HCT116 (cell line): ENCODE data around the gene TRAK1. TPM values are rescaled to one million over a fixed set of nuclear protein-coding genes. Genes with fewer than 3 reads are reported as not detected.

Experiments
- ATAC-seq: fragments of 200-7000 bp; cut with Tn5 transposase; 2 replicates; pipeline ENCODE4 v1.9.1; 2020; ENCODE audit warnings: mild to moderate bottlenecking, moderate library complexity
- BruUV-seq: library from RNA; stranded (reverse); fragments of 400-500 nt; replicated peaks from 2 replicates; lab custom pipeline; 2021; lab: Mats Ljungman, UMichigan
- CTCF ChIA-PET: fragments of 300-600 bp; sonication (Branson Sonifier 250); formaldehyde crosslinking; loops from one replicate; lab custom pipeline; 2021; ENCODE audit warnings: antibody characterized with exemption; lab: Charles Lee
- POLR2A ChIA-PET: fragments of 300-600, 350-600 bp; sonication (Branson Sonifier 250); formaldehyde crosslinking; loops from one replicate; lab custom pipeline; 2021; ENCODE audit warnings: antibody characterized with exemption; lab: Charles Lee
- RAD21 ChIA-PET, 2 experiments: fragments of 300-600 bp; sonication (Branson Sonifier 250); formaldehyde crosslinking; loops; one replicate each; lab custom pipeline; 2023; ENCODE audit warnings: low total read pairs in 2 of 2; ENCODE audit not compliant: uncharacterized antibody in 2 of 2, unreplicated experiment in 2 of 2, low non-redundant PET in 1 of 2; lab: Charles Lee
- DNase-seq: peaks from one replicate; pipeline ENCODE4 v3.0.0-alpha.2; 2010; ENCODE audit warnings: low read depth, low spot score
- H2AFZ ChIP-seq: fragments of 200-600 bp; shearing (Covaris generic), sonication (generic); 2 replicates; pipeline ENCODE4 v1.6.1; 2017; ENCODE audit warnings: low read depth, mixed run types, mixed read lengths, antibody characterized with exemption, low read length; ENCODE audit not compliant: poor library complexity, severe bottlenecking
- H3K27ac ChIP-seq: 2 replicates; pipeline ENCODE4 v1.5.1; 2012; ENCODE audit warnings: low read depth, low read length
- H3K27me3 ChIP-seq: fragments of 200-600 bp; sonication (generic); 2 replicates; pipeline ENCODE4 v1.6.1; 2016; ENCODE audit warnings: mixed run types, low read length, mixed read lengths; ENCODE audit not compliant: insufficient read depth
- H3K36me3 ChIP-seq, 2 experiments: fragments of 200-500 bp in 1 of 2; fragments of 200-600 bp in 1 of 2; sonication (Bioruptor generic) in 1 of 2; sonication (generic) in 1 of 2; 2 replicates each; pipeline versions ENCODE4 v1.5.1 to v1.6.1; 2014 to 2016; ENCODE audit warnings: low read length in 2 of 2, inconsistent platforms in 1 of 2, mixed read lengths in 1 of 2, mixed run types in 1 of 2; ENCODE audit not compliant: insufficient read depth in 2 of 2, control insufficient read depth in 1 of 2
- H3K4me1 ChIP-seq, 2 experiments: fragments of 200-600 bp in 1 of 2; sonication (generic) in 1 of 2; 2 replicates each; pipeline versions ENCODE4 v1.5.1 to v1.6.1; 2012 to 2017; ENCODE audit warnings: low read length in 2 of 2, inconsistent platforms in 1 of 2, mild to moderate bottlenecking in 1 of 2, mixed read lengths in 1 of 2, mixed run types in 1 of 2, moderate library complexity in 1 of 2; ENCODE audit not compliant: insufficient read depth in 2 of 2, control insufficient read depth in 1 of 2
- H3K4me2 ChIP-seq: fragments of 200-600 bp; sonication (generic); 2 replicates; pipeline ENCODE4 v1.6.1; 2017; ENCODE audit warnings: mixed run types, low read length, mixed read lengths
- H3K4me3 ChIP-seq, 2 experiments: fragments of 200-600 bp in 1 of 2; sonication (generic) in 1 of 2; replicated peaks in 1 of 2; 2 replicates each; pipeline ENCODE4 v1.5.1; 2011 to 2016; ENCODE audit warnings: low read length in 2 of 2, control low read depth in 1 of 2, low read depth in 1 of 2, mild to moderate bottlenecking in 1 of 2, mixed read lengths in 1 of 2, mixed run types in 1 of 2
- H3K79me2 ChIP-seq: fragments of 200-600 bp; sonication (generic); 2 replicates; pipeline ENCODE4 v1.6.1; 2017; ENCODE audit warnings: mild to moderate bottlenecking, mixed run types, low read length, moderate library complexity, mixed read lengths; ENCODE audit not compliant: insufficient read depth
- H3K9ac ChIP-seq: fragments of 200-600 bp; sonication (generic); 2 replicates; pipeline ENCODE4 v1.6.1; 2016; ENCODE audit warnings: low read length, mixed read lengths
- H3K9me2 ChIP-seq: fragments of 200-600 bp; sonication (generic), shearing (Covaris generic); 2 replicates; pipeline ENCODE4 v1.6.1; 2017; ENCODE audit warnings: mixed run types, mild to moderate bottlenecking, moderate library complexity; ENCODE audit not compliant: insufficient read depth
- H3K9me3 ChIP-seq, 2 experiments: fragments of 200-500 bp in 1 of 2; fragments of 200-600 bp in 1 of 2; sonication (Bioruptor generic) in 1 of 2; sonication (generic) in 1 of 2; 2 replicates each; pipeline ENCODE4 v1.6.1; 2014 to 2017; ENCODE audit warnings: low read length in 2 of 2, mixed read lengths in 2 of 2, inconsistent platforms in 1 of 2, low read depth in 1 of 2, mild to moderate bottlenecking in 1 of 2, mixed run types in 1 of 2, moderate library complexity in 1 of 2; ENCODE audit not compliant: control insufficient read depth in 1 of 2, insufficient read depth in 1 of 2
- H4K20me1 ChIP-seq: fragments of 200-600 bp; sonication (generic), shearing (Covaris generic); 2 replicates; pipeline ENCODE4 v1.6.1; 2017; ENCODE audit warnings: mixed run types, mild to moderate bottlenecking, moderate library complexity; ENCODE audit not compliant: insufficient read depth
- CBX3 ChIP-seq: IDR thresholded peaks from 2 replicates; pipeline ENCODE4 v1.6.1; 2012; ENCODE audit warnings: low read depth
- CEBPB ChIP-seq: IDR thresholded peaks from 2 replicates; pipeline ENCODE4 v1.6.1; 2012; ENCODE audit warnings: low read depth
- CTCF ChIP-seq, 3 experiments: fragments of 200-600 bp in 1 of 3; sonication (generic) in 1 of 3; IDR thresholded peaks in 2 of 3; conservative IDR thresholded peaks in 1 of 3; 2 replicates each; pipeline ENCODE4 v1.5.1; 2012 to 2017; ENCODE audit warnings: low read depth in 2 of 3, low read length in 2 of 3, antibody characterized with exemption in 1 of 3, borderline replicate concordance in 1 of 3, control low read depth in 1 of 3, mild to moderate bottlenecking in 1 of 3, mixed read lengths in 1 of 3, mixed run types in 1 of 3, moderate library complexity in 1 of 3; ENCODE audit not compliant: insufficient read depth in 1 of 3
- EGR1 ChIP-seq: IDR thresholded peaks from 2 replicates; pipeline ENCODE4 v1.6.1; 2012; ENCODE audit warnings: low read depth
- ELF1 ChIP-seq: IDR thresholded peaks from 2 replicates; pipeline ENCODE4 v1.6.1; 2012; ENCODE audit warnings: low read depth, borderline replicate concordance
- EZH2 ChIP-seq: fragments of 200-600 bp; sonication (generic); IDR thresholded peaks from 2 replicates; pipeline ENCODE4 v1.6.1; 2017; ENCODE audit warnings: antibody characterized with exemption, mixed run types
- EZH2phosphoT487 ChIP-seq: fragments of 200-600 bp; IDR thresholded peaks from 2 replicates; pipeline ENCODE4 v1.6.1; 2018; ENCODE audit warnings: antibody characterized with exemption, borderline replicate concordance
- FOSL1 ChIP-seq: IDR thresholded peaks from 2 replicates; pipeline ENCODE4 v1.6.1; 2012; ENCODE audit warnings: low read depth
- JUND ChIP-seq: IDR thresholded peaks from 2 replicates; pipeline ENCODE4 v1.6.1; 2012
- POLR2A ChIP-seq: IDR thresholded peaks from 2 replicates; pipeline ENCODE4 v1.7.0; 2011; ENCODE audit warnings: borderline replicate concordance; ENCODE audit not compliant: insufficient read depth, insufficient read length; ENCODE audit errors: extremely low read depth
- POLR2AphosphoS5 ChIP-seq: IDR thresholded peaks from 2 replicates; pipeline ENCODE4 v1.6.1; 2011; ENCODE audit warnings: mild to moderate bottlenecking, low read depth, low read length, moderate library complexity
- RAD21 ChIP-seq: IDR thresholded peaks from 2 replicates; pipeline ENCODE4 v1.6.1; 2012; ENCODE audit warnings: low read depth, mild to moderate bottlenecking
- REST ChIP-seq: IDR thresholded peaks from 2 replicates; pipeline ENCODE4 v1.6.1; 2012; ENCODE audit warnings: low read depth
- SRF ChIP-seq: IDR thresholded peaks from 2 replicates; pipeline ENCODE4 v1.6.1; 2012; ENCODE audit warnings: low read depth
- YY1 ChIP-seq: IDR thresholded peaks from 2 replicates; pipeline ENCODE4 v1.6.1; 2011; ENCODE audit warnings: low read length, low read depth, moderate library complexity, mild to moderate bottlenecking; ENCODE audit not compliant: insufficient replicate concordance; ENCODE audit errors: extremely low read depth
- ZBTB33 ChIP-seq: IDR thresholded peaks from 2 replicates; pipeline ENCODE4 v1.6.1; 2011; ENCODE audit warnings: mild to moderate bottlenecking, low read length, moderate library complexity; ENCODE audit not compliant: insufficient replicate concordance; ENCODE audit errors: extremely low read depth
- intact Hi-C: fragments of 100-400 bp; cut with micrococcal nuclease; formaldehyde crosslinking; loops from 2 replicates; pipeline ENCODE4 v1.10.0; 2022
- total RNA-seq: library from RNA; stranded (reverse); gene quantifications from one replicate; pipeline ENCODE4 v1.2.1, GENCODE V29; 2021; ENCODE audit not compliant: unreplicated experiment
- TF ChIP-seq, protein P1 (sequence below): IDR thresholded peaks from 2 replicates; pipeline ENCODE4 v1.6.1; 2012

TRAK1 gene
- total RNA-seq, 1 experiment from 2014 or later = 25.9 TPM

GRCh38 chr3:42115946-42116345 lies 24.8 kb downstream of the TRAK1 start:
- H3K79me2 ChIP-seq = peaks cover 5% of the 10 kb centered on the region; the same call in 1 of the 2 replicates
- no peak overlapping the region for H2AFZ ChIP-seq
- no peak overlapping the region for H3K4me3 ChIP-seq
- H3K4me2 ChIP-seq = no peak overlapping the region
- no peak overlapping the region for H3K27ac ChIP-seq
- no peaks in the 10 kb centered on the region for H3K9me2 ChIP-seq
- ChIA-PET RAD21 (no interaction called here), POLR2A (no interaction called here), CTCF (interaction anchor here (7.8 kb wide), 1 partner anchor 74 kb away, joined by 185 read pairs; no protein-coding TSS in a partner anchor)
- no peaks in the 10 kb centered on the region for H4K20me1 ChIP-seq
- no peak for ATAC-seq
- no peak for DNase-seq
- no peak for TF ChIP-seq REST
- no peak for TF ChIP-seq SRF
- no peak for TF ChIP-seq EZH2phosphoT487
- TF ChIP-seq, protein P1, sequence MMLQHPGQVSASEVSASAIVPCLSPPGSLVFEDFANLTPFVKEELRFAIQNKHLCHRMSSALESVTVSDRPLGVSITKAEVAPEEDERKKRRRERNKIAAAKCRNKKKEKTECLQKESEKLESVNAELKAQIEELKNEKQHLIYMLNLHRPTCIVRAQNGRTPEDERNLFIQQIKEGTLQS = no peak
- no peak for TF ChIP-seq FOSL1
- TF ChIP-seq CBX3 = no peak
- TF ChIP-seq ZBTB33 = no peak
- no peak for TF ChIP-seq CTCF (IDR thresholded peaks at IDR 0.05 in 2 of 3, conservative IDR thresholded peaks at IDR 0.05 in 1 of 3; ENCODE audit: borderline replicate concordance in 1 of 3, insufficient read depth in 1 of 3, low read depth in 2 of 3, low read length in 2 of 3)
- no peak for TF ChIP-seq EZH2
- TF ChIP-seq ELF1 = no peak
- no peak for TF ChIP-seq YY1
- no peak for TF ChIP-seq POLR2A
- TF ChIP-seq POLR2AphosphoS5 = no peak
- TF ChIP-seq EGR1 = no peak
- no peak for TF ChIP-seq JUND
- TF ChIP-seq RAD21 = no peak
- no peak for TF ChIP-seq CEBPB
- no peaks in the 10 kb centered on the region for H3K36me3 ChIP-seq
- no peaks in the 10 kb centered on the region for H3K9me3 ChIP-seq
- peaks cover 38 to 40% of the 10 kb centered on the region in 2 experiments for H3K4me1 ChIP-seq
- no peak overlapping the region for H3K9ac ChIP-seq
- intact Hi-C loops = loop anchor here (5.0 kb wide), 2 partner anchors 224 to 431 kb away; no protein-coding TSS in a partner anchor
- no TSS peak for BruUV-seq
- H3K27me3 ChIP-seq = no peaks in the 10 kb centered on the region
